Activated CD4-positive, alpha-beta memory T cell treated with anti-CD3 and anti-CD28 coated beads, Interleukin-2, amount 10 ng/mL, durations not matched to agents 7 days and 5 days (primary cell): ENCODE data around the gene SIDT2. TPM values are rescaled to one million over a fixed set of nuclear protein-coding genes. Genes with fewer than 3 reads are reported as not detected.
"Not testable (repeated sequence)": the region's sequence is repeated elsewhere in the genome, so short reads cannot be mapped to it uniquely, and the experiment has no call there.

Experiments used
- CTCF ChIA-PET: fragments of 350-600 bp; sonication (Branson Sonifier 250); formaldehyde crosslinking; loops from one replicate; lab custom pipeline; 2021; ENCODE audit warnings: antibody characterized with exemption, inconsistent platforms; lab: Charles Lee
- POLR2A ChIA-PET: fragments of 350-600 bp; sonication (Branson Sonifier 250); formaldehyde crosslinking; loops from one replicate; lab custom pipeline; 2021; ENCODE audit warnings: antibody characterized with exemption; lab: Charles Lee
- DNase-seq: peaks from one replicate; pipeline ENCODE4 v3.0.0-alpha.2; 2020
- H3K27ac Mint-ChIP-seq: one replicate; pipeline ENCODE4 v1.8.0; 2021; ENCODE audit warnings: mild to moderate bottlenecking, mixed read lengths
- H3K27me3 Mint-ChIP-seq: one replicate; pipeline ENCODE4 v1.8.0; 2021; ENCODE audit warnings: mixed read lengths
- H3K36me3 Mint-ChIP-seq: one replicate; pipeline ENCODE4 v1.8.0; 2021; ENCODE audit warnings: low read depth, mixed read lengths
- H3K4me1 Mint-ChIP-seq: one replicate; pipeline ENCODE4 v1.8.0; 2021; ENCODE audit warnings: mixed read lengths
- H3K4me3 Mint-ChIP-seq: one replicate; pipeline ENCODE4 v1.8.0; 2021; ENCODE audit warnings: mild to moderate bottlenecking, mixed read lengths
- H3K9me3 Mint-ChIP-seq: one replicate; pipeline ENCODE4 v1.8.0; 2021; ENCODE audit warnings: mixed read lengths
- total RNA-seq, 2 experiments: library from RNA; stranded (reverse); gene quantifications; one replicate each; pipeline ENCODE4 v1.2.3, GENCODE V29; 2021

SIDT2 gene
- total RNA-seq, 2 experiments from 2014 or later, result 38.1 to 42.9 TPM

DNA sequence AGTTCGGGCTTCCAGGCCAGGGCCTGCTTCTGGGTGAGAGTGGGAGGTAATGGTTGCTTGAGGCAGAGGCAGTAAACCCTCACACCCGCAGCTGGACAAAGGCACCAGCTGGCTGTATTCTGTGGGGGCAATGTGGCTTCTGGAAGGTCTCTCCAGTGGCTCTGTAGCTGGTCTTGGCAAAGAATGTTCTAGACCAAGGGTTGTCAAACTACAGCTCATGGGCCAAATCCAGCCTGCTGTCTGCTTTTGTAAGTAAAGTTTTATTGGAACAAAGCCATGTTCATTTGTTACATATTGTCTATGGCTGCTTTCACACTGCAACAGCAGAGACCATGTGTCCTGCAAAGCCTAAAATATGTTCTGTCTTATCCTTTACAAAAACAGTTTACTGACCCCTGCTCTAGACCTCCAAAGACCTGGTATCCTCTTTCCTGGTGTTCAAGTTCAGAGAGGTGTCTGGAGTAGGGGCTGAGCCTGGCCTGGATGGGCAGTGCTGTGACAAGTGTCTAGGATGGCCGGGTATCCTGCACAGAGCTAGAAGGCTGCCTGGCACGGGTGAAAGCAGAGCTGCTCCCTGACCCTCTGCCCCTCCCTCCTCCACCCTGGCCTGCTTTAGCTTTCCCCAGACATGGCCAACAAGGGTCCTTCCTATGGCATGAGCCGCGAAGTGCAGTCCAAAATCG is 24.0 kb downstream of the SIDT2 start:
- H3K27ac Mint-ChIP-seq, result no peak overlapping the region
- H3K4me1 Mint-ChIP-seq, result no peaks in the 10 kb centered on the region
- CTCF ChIA-PET, result interaction anchor here (1.0 kb wide), 1 partner anchor 24 kb away, joined by 4 read pairs; no protein-coding TSS in a partner anchor
- H3K36me3 Mint-ChIP-seq, result peaks cover 21% of the 10 kb centered on the region
- POLR2A ChIA-PET, result interaction anchor here (0.9 to 2.5 kb wide), 6 partner anchors 9 to 24 kb away, joined by 3 to 9 read pairs (median 3); no protein-coding TSS in a partner anchor
- H3K27me3 Mint-ChIP-seq, result no peaks in the 10 kb centered on the region
- no peaks in the 10 kb centered on the region for H3K9me3 Mint-ChIP-seq
- no peak for DNase-seq
- no peak overlapping the region for H3K4me3 Mint-ChIP-seq

- CTCF ChIA-PET, result interaction anchor here (1.0 kb wide), 1 partner anchor 24 kb away, joined by 4 read pairs; no protein-coding TSS in a partner anchor
- Mint-ChIP-seq H3K36me3 (peaks cover 21% of the 10 kb centered on the region), H3K27me3 (no peaks in the 10 kb centered on the region), H3K27ac (no peak overlapping the region), H3K4me3 (no peak overlapping the region), H3K9me3 (no peaks in the 10 kb centered on the region), H3K4me1 (no peaks in the 10 kb centered on the region)
- POLR2A ChIA-PET, result interaction anchor here (1.1 to 2.5 kb wide), 4 partner anchors 10 to 24 kb away, joined by 3 to 9 read pairs (median 4); no protein-coding TSS in a partner anchor
- DNase-seq, result no peak
Observed at GRCh38 chr11:117203069-117203407, 24.5 kb downstream of the SIDT2 start.

- no peaks in the 10 kb centered on the region for H3K27me3 Mint-ChIP-seq
- no peaks in the 10 kb centered on the region for H3K4me1 Mint-ChIP-seq
- no peak overlapping the region for H3K27ac Mint-ChIP-seq
- ChIA-PET POLR2A (interaction anchor here (2.5 kb wide), 1 partner anchor 22 kb away, joined by 9 read pairs; no protein-coding TSS in a partner anchor), CTCF (no interaction called here)
- peaks cover 25% of the 10 kb centered on the region for H3K36me3 Mint-ChIP-seq
- H3K9me3 Mint-ChIP-seq, result no peaks in the 10 kb centered on the region
- DNase-seq, result no peak
- no peak overlapping the region for H3K4me3 Mint-ChIP-seq
Observed at GRCh38 chr11:117204283-117205080, 25.9 kb downstream of the SIDT2 start.

GRCh38 chr11:117205211-117205818 is 26.8 kb downstream of the SIDT2 start:
- POLR2A ChIA-PET, result no interaction called here
- CTCF ChIA-PET, result no interaction called here

DNA sequence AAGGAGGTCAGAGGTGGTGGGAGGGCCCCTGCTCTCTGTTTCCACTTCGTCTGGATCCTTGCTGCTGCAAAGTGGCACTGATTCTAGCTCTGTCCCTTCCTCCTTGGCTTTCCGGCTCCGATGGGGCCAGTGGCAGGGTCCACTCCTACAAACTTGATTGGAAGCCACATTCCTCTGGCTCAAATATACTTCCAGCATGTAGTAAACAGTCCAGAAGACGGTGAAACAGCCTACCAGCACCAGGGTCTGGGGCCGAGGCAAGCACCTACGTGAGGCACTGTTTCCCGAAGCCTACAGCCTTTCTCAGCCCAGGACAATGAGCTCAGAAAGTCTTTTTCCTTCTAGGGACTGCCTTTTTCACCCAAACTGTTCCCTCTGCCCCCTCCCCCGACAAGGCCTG is 27.6 kb downstream of the SIDT2 start:
- H3K4me1 Mint-ChIP-seq, POLR2A ChIA-PET, H3K9me3 Mint-ChIP-seq, DNase-seq, H3K27ac Mint-ChIP-seq, H3K4me3 Mint-ChIP-seq, H3K27me3 Mint-ChIP-seq, CTCF ChIA-PET: not testable (repeated sequence)
- H3K36me3 Mint-ChIP-seq, result peaks cover 32% of the 10 kb centered on the region

More at GRCh38 chr11:117205211-117205818, 26.8 kb downstream of the SIDT2 start:
- Mint-ChIP-seq H3K4me1 (no peaks in the 10 kb centered on the region), H3K27ac (no peak overlapping the region), H3K36me3 (peaks cover 29% of the 10 kb centered on the region), H3K4me3 (no peak overlapping the region), H3K9me3 (no peaks in the 10 kb centered on the region), H3K27me3 (no peaks in the 10 kb centered on the region)
- no peak for DNase-seq

DNA sequence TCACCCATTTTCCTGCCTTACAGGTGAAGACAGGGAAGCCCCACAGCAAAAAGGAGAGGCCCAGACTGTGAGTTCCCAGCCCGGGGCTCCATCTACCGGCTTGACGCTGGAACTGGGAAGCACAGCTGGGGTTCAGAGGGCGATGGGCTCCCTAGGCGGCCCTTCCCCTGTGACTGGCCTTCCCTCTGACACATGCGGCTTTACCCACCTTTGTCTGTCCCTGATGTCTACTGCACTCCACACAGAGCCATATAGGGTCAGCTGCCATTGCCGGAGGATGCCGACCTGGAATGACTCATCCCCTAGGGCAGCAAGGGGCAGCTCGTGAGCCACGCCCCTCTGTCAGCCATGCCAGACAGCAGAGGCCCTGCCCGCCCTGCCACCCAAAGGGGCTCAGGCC is 28.3 kb downstream of the SIDT2 start:
- H3K4me1 Mint-ChIP-seq, DNase-seq, H3K4me3 Mint-ChIP-seq, POLR2A ChIA-PET, H3K27ac Mint-ChIP-seq, CTCF ChIA-PET, H3K9me3 Mint-ChIP-seq, H3K27me3 Mint-ChIP-seq: not testable (repeated sequence)
- peaks cover 39% of the 10 kb centered on the region for H3K36me3 Mint-ChIP-seq

DNA sequence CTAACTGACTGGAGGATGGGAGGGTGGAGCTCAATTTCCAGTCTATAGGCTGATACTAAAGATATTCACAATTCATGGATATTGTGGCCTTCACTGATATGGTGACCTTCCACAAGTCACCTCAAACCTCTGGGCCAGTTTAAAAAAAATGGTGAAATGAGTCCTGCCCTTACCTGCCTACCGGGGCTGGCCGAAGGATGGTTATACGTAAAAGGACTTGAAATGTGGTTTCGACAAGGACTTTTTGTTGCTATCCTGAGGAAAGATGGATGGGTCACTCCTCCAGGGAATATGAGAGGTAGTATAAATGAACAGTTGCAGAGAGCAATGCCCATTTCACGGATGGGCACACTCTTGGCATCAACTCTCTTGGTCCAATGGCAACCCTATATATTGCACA is 28.9 kb downstream of the SIDT2 start:
- H3K27me3 Mint-ChIP-seq, H3K4me1 Mint-ChIP-seq, H3K9me3 Mint-ChIP-seq, H3K4me3 Mint-ChIP-seq, H3K27ac Mint-ChIP-seq, DNase-seq, POLR2A ChIA-PET, CTCF ChIA-PET: not testable (repeated sequence)
- peaks cover 42% of the 10 kb centered on the region for H3K36me3 Mint-ChIP-seq

GRCh38 chr11:117208710-117209109 is 30.2 kb downstream of the SIDT2 start:
- H3K27me3 Mint-ChIP-seq, CTCF ChIA-PET, DNase-seq, H3K9me3 Mint-ChIP-seq, H3K4me3 Mint-ChIP-seq, H3K4me1 Mint-ChIP-seq, H3K27ac Mint-ChIP-seq, POLR2A ChIA-PET: not testable (repeated sequence)
- peaks cover 49% of the 10 kb centered on the region for H3K36me3 Mint-ChIP-seq

DNA sequence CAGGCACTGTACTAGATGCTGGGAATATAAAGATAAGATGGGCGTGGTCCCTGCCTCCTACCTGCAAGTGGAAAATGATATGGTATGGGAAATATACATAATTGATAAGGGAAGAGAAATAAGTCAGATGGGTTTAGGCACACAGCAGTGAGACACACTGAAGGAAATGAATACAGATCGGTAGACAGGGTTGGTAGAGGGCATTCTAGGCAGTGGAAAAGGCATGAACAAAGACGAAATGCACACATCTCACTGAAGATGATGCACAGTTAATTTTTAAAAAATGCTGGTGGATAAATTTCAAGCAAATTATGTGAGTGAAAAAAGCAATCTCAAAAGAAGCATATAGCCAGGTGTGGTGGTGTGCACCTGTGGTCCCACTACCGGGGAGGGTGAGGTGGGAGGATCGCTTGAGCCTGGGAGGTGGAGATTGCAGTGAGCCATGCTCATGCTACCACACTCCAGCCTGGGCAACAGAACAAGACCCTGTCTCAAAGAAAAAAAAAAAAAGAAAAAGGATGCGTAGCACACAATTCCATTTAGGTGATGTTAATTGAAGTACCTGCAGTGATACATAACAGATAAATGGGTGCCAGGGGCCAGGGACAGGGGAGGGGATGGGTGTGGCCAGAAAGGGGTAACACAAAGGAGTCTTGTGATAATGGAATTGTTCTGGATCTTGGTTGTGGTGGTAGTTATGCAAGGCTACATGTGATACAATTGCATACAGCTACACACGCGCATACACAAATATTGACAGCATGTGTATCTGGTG is 31.0 kb downstream of the SIDT2 start:
- CTCF ChIA-PET, result interaction anchor here (1.2 kb wide), 1 partner anchor 21 kb away, joined by 3 read pairs; no protein-coding TSS in a partner anchor
- H3K27me3 Mint-ChIP-seq, H3K9me3 Mint-ChIP-seq, POLR2A ChIA-PET, H3K4me1 Mint-ChIP-seq, H3K4me3 Mint-ChIP-seq, DNase-seq, H3K27ac Mint-ChIP-seq: not testable (repeated sequence)
- H3K36me3 Mint-ChIP-seq, result peaks cover 50% of the 10 kb centered on the region

DNA sequence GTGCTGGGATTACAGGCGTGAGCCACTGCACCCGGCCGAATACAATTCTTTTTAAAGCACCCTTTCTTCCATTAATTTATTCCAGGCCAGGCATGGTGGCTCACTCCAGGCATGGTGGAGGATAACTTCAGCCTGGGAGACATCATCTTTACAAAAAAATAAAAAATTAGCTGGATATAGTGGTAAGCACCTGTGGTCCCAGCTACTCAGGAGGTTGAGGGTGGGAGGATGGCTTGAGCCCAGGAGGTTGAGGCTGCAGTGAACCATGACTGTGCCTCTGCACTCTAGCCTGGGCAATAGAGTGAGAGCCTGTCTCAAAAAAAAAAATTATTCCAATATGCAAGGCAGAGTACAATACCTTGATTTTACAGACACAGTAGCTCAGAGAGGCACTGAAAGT is 32.1 kb downstream of the SIDT2 start:
- H3K4me1 Mint-ChIP-seq, result peaks cover 1% of the 10 kb centered on the region
- no peak overlapping the region for H3K4me3 Mint-ChIP-seq
- H3K27me3 Mint-ChIP-seq, result no peaks in the 10 kb centered on the region
- CTCF ChIA-PET, result interaction anchor here (1.1 to 2.6 kb wide), 3 partner anchors 11 to 20 kb away, joined by 3 to 17 read pairs (median 4); no protein-coding TSS in a partner anchor
- POLR2A ChIA-PET, result interaction anchor here (1.2 to 1.7 kb wide), 2 partner anchors 9 to 10 kb away, joined by 3 to 7 read pairs; no protein-coding TSS in a partner anchor
- DNase-seq, result no peak
- no peak overlapping the region for H3K27ac Mint-ChIP-seq
- peaks cover 43% of the 10 kb centered on the region for H3K36me3 Mint-ChIP-seq
- no peaks in the 10 kb centered on the region for H3K9me3 Mint-ChIP-seq

DNA sequence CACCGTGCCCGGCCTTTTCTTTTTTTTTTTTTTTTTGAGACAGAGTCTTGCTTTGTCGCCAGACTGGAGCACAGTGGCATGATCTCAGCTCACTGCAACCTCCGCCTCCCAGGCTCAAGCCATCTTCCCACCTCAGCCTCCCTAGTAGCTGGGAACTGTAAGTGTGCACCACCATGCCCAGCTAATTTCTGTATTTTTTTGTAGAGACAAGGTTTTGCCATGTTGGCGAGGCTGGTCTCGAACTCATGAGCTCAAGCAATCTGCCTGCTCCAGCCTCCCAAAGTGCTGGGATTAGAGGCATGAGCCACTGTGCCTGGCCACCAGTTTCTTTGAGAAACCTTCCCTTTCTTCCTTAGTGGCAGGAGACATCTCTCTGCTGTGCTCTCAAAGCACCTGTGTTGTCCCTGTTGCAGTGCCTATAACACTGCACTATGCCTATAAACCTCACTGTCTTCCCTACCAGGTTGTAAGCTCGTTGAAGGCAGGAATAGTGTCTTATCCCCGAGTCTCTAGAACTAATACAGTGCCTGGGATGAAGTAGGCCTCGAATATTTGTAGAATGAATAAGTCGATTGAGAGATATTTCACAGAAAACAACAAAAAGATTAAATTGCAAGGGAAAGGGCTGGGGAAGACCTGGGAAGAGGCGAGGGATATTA is 34.3 kb downstream of the SIDT2 start:
- DNase-seq, result no peak
- Mint-ChIP-seq H3K27me3 (no peaks in the 10 kb centered on the region), H3K4me1 (peaks cover 4% of the 10 kb centered on the region), H3K9me3 (no peaks in the 10 kb centered on the region), H3K36me3 (peaks cover 58% of the 10 kb centered on the region), H3K4me3 (no peak overlapping the region), H3K27ac (no peak overlapping the region)
- CTCF ChIA-PET, result interaction anchor here (1.8 to 2.6 kb wide), 2 partner anchors 14 to 32 kb away, joined by 4 to 17 read pairs; no protein-coding TSS in a partner anchor
- POLR2A ChIA-PET, result interaction anchor here (1.0 to 1.3 kb wide), 2 partner anchors 9 to 10 kb away, joined by 4 to 5 read pairs; no protein-coding TSS in a partner anchor
